WTC11 (cell line): ENCODE data around the gene HMX1. TPM values are rescaled to one million over a fixed set of nuclear protein-coding genes. Genes with fewer than 3 reads are reported as not detected.
A peak's percentile ranks its signal among the peaks of the same experiment; 100 is the strongest.

Experiments used
- ATAC-seq: fragments of 200-7000 bp; cut with Tn5 transposase; 2 replicates; pipeline ENCODE4 v1.10.0; 2021; ENCODE audit warnings: mild to moderate bottlenecking, moderate library complexity
- CTCF ChIA-PET: fragments of 300-600 bp; sonication (Branson Sonifier 250); formaldehyde crosslinking; loops from one replicate; lab custom pipeline; 2021; ENCODE audit warnings: antibody characterized with exemption; lab: Charles Lee
- POLR2A ChIA-PET: fragments of 350-600 bp; sonication (Branson Sonifier 250); formaldehyde crosslinking; loops from one replicate; lab custom pipeline; 2021; ENCODE audit warnings: antibody characterized with exemption; lab: Charles Lee
- DNase-seq: peaks from one replicate; pipeline ENCODE4 v3.0.0; 2021; ENCODE audit warnings: low spot score
- H3K27ac Mint-ChIP-seq: 2 replicates; pipeline ENCODE4 v1.8.0; 2021; ENCODE audit warnings: mixed read lengths
- H3K27me3 Mint-ChIP-seq: 2 replicates; pipeline ENCODE4 v1.8.0; 2021; ENCODE audit warnings: low read depth, mild to moderate bottlenecking, moderate library complexity, mixed read lengths
- H3K36me3 Mint-ChIP-seq: 2 replicates; pipeline ENCODE4 v1.8.0; 2021; ENCODE audit warnings: mixed read lengths
- H3K4me1 Mint-ChIP-seq: 2 replicates; pipeline ENCODE4 v1.8.0; 2022; ENCODE audit warnings: mixed read lengths
- H3K4me3 Mint-ChIP-seq: 2 replicates; pipeline ENCODE4 v1.8.0; 2021; ENCODE audit warnings: mild to moderate bottlenecking, moderate library complexity, mixed read lengths
- H3K9me3 Mint-ChIP-seq: 2 replicates; pipeline ENCODE4 v1.8.0; 2021; ENCODE audit warnings: mixed read lengths
- CREM ChIP-seq: sonication (generic); formaldehyde crosslinking; IDR thresholded peaks from 2 replicates; pipeline ENCODE4 v1.8.1; 2022; ENCODE audit warnings: mild to moderate bottlenecking, missing genetic modification reagents, moderate library complexity
- ELF4 ChIP-seq: sonication (generic); formaldehyde crosslinking; IDR thresholded peaks from 2 replicates; pipeline ENCODE4 v1.8.1; 2022; ENCODE audit warnings: low read depth, mild to moderate bottlenecking, moderate library complexity, missing genetic modification reagents
- GRHL2 ChIP-seq: fragments of 250-450 bp; sonication (Bioruptor Pico); IDR thresholded peaks from 2 replicates; pipeline ENCODE4 v1.8.0; 2022; ENCODE audit warnings: mild to moderate bottlenecking, moderate library complexity; ENCODE audit not compliant: insufficient replicate concordance, severe bottlenecking
- JUN ChIP-seq: sonication (generic); formaldehyde crosslinking; IDR thresholded peaks from 2 replicates; pipeline ENCODE4 v1.8.0; 2023; ENCODE audit warnings: mild to moderate bottlenecking, missing genetic modification reagents
- MYBL2 ChIP-seq: sonication (generic); formaldehyde crosslinking; IDR thresholded peaks from 2 replicates; pipeline ENCODE4 v1.8.1; 2023; ENCODE audit warnings: mild to moderate bottlenecking, moderate library complexity, missing genetic modification reagents
- NFYB ChIP-seq: sonication (generic); formaldehyde crosslinking; conservative IDR thresholded peaks from 2 replicates; pipeline ENCODE4 v1.8.0; 2022; ENCODE audit warnings: low read depth, missing genetic modification reagents
- NR2C2 ChIP-seq: sonication (generic); formaldehyde crosslinking; IDR thresholded peaks from 2 replicates; pipeline ENCODE4 v1.8.0; 2022; ENCODE audit warnings: mild to moderate bottlenecking, missing genetic modification reagents
- OVOL2 ChIP-seq: fragments of 250-450 bp; sonication (Bioruptor Pico); IDR thresholded peaks from 2 replicates; pipeline ENCODE4 v1.9.0; 2021; ENCODE audit warnings: mild to moderate bottlenecking, borderline replicate concordance
- ZNF121 ChIP-seq: sonication (generic); formaldehyde crosslinking; IDR thresholded peaks from 2 replicates; pipeline ENCODE4 v1.8.0; 2023; ENCODE audit warnings: missing genetic modification reagents
- ZNF219 ChIP-seq: sonication (generic); formaldehyde crosslinking; IDR thresholded peaks from 2 replicates; pipeline ENCODE4 v1.8.0; 2023; ENCODE audit warnings: missing genetic modification reagents, mild to moderate bottlenecking, borderline replicate concordance
- ZNF232 ChIP-seq: sonication (generic); formaldehyde crosslinking; IDR thresholded peaks from 2 replicates; pipeline ENCODE4 v1.8.0; 2022; ENCODE audit warnings: mild to moderate bottlenecking, missing genetic modification reagents
- ZNF263 ChIP-seq: sonication (generic); formaldehyde crosslinking; IDR thresholded peaks from 2 replicates; pipeline ENCODE4 v1.8.1; 2022; ENCODE audit warnings: low read depth, mild to moderate bottlenecking, moderate library complexity, missing genetic modification reagents
- ZNF423 ChIP-seq: fragments of 250-450 bp; sonication (Bioruptor Pico); IDR thresholded peaks from 2 replicates; pipeline ENCODE4 v2.1.2; 2022; ENCODE audit warnings: mild to moderate bottlenecking, moderate library complexity
- total RNA-seq: library from RNA; stranded (reverse); gene quantifications from 3 replicates; pipeline ENCODE4 v1.2.3, GENCODE V29; 2021
- TF ChIP-seq, protein P1 (sequence below): sonication (generic); formaldehyde crosslinking; IDR thresholded peaks from 2 replicates; pipeline ENCODE4 v1.8.0; 2022; ENCODE audit warnings: mild to moderate bottlenecking, missing genetic modification reagents
- TF ChIP-seq, protein P2 (sequence below): fragments of 250-450 bp; sonication (Bioruptor Pico); IDR thresholded peaks from 2 replicates; pipeline ENCODE4 v1.9.0; 2021; ENCODE audit warnings: moderate library complexity, mild to moderate bottlenecking, inconsistent platforms, borderline replicate concordance
- TF ChIP-seq, protein P3 (sequence below): fragments of 200-600 bp; IDR thresholded peaks from 2 replicates; pipeline ENCODE4 v1.8.0; 2022; ENCODE audit warnings: antibody characterized with exemption
- TF ChIP-seq, protein P4 (sequence below): sonication (generic); formaldehyde crosslinking; IDR thresholded peaks from 2 replicates; pipeline ENCODE4 v1.8.1; 2022; ENCODE audit warnings: mild to moderate bottlenecking, missing genetic modification reagents, moderate library complexity, borderline replicate concordance
- TF ChIP-seq, protein P5 (sequence below): sonication (generic); formaldehyde crosslinking; IDR thresholded peaks from 2 replicates; pipeline ENCODE4 v1.8.1; 2023; ENCODE audit warnings: mild to moderate bottlenecking, missing genetic modification reagents, moderate library complexity
- TF ChIP-seq, protein P6 (sequence below): sonication (generic); formaldehyde crosslinking; IDR thresholded peaks from 2 replicates; pipeline ENCODE4 v1.8.0; 2023; ENCODE audit warnings: missing genetic modification reagents
- TF ChIP-seq, protein P7 (sequence below): sonication (generic); formaldehyde crosslinking; IDR thresholded peaks from 2 replicates; pipeline ENCODE4 v1.8.1; 2022; ENCODE audit warnings: mild to moderate bottlenecking, moderate library complexity, missing genetic modification reagents
- TF ChIP-seq, protein P8 (sequence below): sonication (generic); formaldehyde crosslinking; conservative IDR thresholded peaks from 2 replicates; pipeline ENCODE4 v1.8.1; 2023; ENCODE audit warnings: mild to moderate bottlenecking, low read depth, missing genetic modification reagents, moderate library complexity
- TF ChIP-seq, protein P9 (sequence below): fragments of 250-450 bp; sonication (Bioruptor Pico); IDR thresholded peaks from 2 replicates; pipeline ENCODE4 v1.9.0; 2021; ENCODE audit warnings: mild to moderate bottlenecking

HMX1 gene
- total RNA-seq, 1 experiment from 2014 or later = 10.0 TPM

DNA sequence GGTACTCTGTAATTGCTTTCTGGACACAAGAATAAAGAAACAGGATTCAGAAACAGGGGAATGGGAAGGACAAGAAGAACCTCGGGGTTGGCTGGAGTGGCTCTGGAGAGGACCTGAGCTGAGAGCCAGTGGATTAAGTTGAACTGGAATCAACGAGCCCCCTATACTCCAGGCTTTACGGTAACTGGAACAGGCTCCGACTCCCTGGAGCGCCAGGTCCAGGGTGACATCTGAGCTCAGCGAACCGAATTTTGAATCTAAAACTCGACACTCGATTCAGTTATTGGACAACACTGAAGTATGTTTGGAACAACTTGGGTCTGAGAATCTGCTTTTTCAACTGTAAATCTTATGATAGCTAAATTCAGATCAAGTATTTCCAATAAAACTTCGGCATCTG lies 23.9 kb downstream of the HMX1 start:
- Mint-ChIP-seq H3K27me3 (peaks cover 20% of the 10 kb centered on the region), H3K27ac (no peak overlapping the region), H3K9me3 (no peaks in the 10 kb centered on the region), H3K4me3 (no peak overlapping the region), H3K36me3 (no peaks in the 10 kb centered on the region), H3K4me1 (no peaks in the 10 kb centered on the region)
- ChIA-PET CTCF (interaction anchor here (0.8 to 2.6 kb wide), 10 partner anchors 9 to 240 kb away, joined by 3 to 9 read pairs (median 4); no protein-coding TSS in a partner anchor), POLR2A (interaction anchor here (0.6 kb wide), 1 partner anchor 77 kb away, joined by 3 read pairs; no protein-coding TSS in a partner anchor)
- TF ChIP-seq, protein P1, sequence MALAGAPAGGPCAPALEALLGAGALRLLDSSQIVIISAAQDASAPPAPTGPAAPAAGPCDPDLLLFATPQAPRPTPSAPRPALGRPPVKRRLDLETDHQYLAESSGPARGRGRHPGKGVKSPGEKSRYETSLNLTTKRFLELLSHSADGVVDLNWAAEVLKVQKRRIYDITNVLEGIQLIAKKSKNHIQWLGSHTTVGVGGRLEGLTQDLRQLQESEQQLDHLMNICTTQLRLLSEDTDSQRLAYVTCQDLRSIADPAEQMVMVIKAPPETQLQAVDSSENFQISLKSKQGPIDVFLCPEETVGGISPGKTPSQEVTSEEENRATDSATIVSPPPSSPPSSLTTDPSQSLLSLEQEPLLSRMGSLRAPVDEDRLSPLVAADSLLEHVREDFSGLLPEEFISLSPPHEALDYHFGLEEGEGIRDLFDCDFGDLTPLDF (CRISPR knock-in tag) = no peak
- TF ChIP-seq, protein P2, sequence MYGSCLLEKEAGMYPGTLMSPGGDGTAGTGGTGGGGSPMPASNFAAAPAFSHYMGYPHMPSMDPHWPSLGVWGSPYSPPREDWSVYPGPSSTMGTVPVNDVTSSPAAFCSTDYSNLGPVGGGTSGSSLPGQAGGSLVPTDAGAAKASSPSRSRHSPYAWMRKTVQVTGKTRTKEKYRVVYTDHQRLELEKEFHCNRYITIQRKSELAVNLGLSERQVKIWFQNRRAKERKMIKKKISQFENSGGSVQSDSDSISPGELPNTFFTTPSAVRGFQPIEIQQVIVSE = no peak
- TF ChIP-seq NR2C2 (CRISPR knock-in tag) (no peak), ZNF423 (CRISPR knock-in tag) (0 out of 2 replicates have a peak, but pooled peaks have one; percentile 36)
- no peak for DNase-seq
- ATAC-seq = peak; percentile 55; the same call in 1 of the 2 replicates

DNA sequence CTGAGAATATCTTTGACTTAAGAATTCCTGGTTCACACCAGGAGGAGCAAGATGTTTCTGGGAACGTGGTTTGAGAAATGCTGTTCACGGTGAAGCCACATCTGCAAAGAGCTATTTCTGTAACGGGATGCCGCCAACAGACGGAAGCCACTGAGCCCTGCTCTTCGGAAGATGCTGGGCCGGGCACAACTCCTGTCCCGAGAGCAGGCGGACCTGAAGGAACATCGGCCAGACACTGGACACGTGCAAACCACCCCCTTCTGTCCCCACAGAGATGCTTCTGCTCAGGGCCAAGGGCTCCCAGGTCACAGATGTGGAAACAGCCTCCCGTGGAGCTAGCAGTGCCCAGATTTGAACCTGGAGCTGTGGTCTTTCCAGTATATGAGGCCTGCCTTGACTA lies 24.3 kb downstream of the HMX1 start:
- ChIA-PET POLR2A (no interaction called here), CTCF (interaction anchor here (1.0 to 2.6 kb wide), 9 partner anchors 8 to 240 kb away, joined by 3 to 9 read pairs (median 4); no protein-coding TSS in a partner anchor)
- DNase-seq = no peak
- no peak for ATAC-seq
- H3K27ac Mint-ChIP-seq = no peak overlapping the region
- no peaks in the 10 kb centered on the region for H3K9me3 Mint-ChIP-seq
- H3K4me1 Mint-ChIP-seq = no peaks in the 10 kb centered on the region
- H3K36me3 Mint-ChIP-seq = no peaks in the 10 kb centered on the region
- TF ChIP-seq, protein P3, sequence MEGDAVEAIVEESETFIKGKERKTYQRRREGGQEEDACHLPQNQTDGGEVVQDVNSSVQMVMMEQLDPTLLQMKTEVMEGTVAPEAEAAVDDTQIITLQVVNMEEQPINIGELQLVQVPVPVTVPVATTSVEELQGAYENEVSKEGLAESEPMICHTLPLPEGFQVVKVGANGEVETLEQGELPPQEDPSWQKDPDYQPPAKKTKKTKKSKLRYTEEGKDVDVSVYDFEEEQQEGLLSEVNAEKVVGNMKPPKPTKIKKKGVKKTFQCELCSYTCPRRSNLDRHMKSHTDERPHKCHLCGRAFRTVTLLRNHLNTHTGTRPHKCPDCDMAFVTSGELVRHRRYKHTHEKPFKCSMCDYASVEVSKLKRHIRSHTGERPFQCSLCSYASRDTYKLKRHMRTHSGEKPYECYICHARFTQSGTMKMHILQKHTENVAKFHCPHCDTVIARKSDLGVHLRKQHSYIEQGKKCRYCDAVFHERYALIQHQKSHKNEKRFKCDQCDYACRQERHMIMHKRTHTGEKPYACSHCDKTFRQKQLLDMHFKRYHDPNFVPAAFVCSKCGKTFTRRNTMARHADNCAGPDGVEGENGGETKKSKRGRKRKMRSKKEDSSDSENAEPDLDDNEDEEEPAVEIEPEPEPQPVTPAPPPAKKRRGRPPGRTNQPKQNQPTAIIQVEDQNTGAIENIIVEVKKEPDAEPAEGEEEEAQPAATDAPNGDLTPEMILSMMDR = no peak
- TF ChIP-seq, protein P4, sequence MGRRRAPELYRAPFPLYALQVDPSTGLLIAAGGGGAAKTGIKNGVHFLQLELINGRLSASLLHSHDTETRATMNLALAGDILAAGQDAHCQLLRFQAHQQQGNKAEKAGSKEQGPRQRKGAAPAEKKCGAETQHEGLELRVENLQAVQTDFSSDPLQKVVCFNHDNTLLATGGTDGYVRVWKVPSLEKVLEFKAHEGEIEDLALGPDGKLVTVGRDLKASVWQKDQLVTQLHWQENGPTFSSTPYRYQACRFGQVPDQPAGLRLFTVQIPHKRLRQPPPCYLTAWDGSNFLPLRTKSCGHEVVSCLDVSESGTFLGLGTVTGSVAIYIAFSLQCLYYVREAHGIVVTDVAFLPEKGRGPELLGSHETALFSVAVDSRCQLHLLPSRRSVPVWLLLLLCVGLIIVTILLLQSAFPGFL = no peak
- no peak for TF ChIP-seq OVOL2
- no peak for TF ChIP-seq JUN (CRISPR knock-in tag)
- TF ChIP-seq GRHL2 = no peak
- TF ChIP-seq ZNF263 (CRISPR knock-in tag) = no peak
- no peak for TF ChIP-seq ZNF121 (CRISPR knock-in tag)
- no peak for TF ChIP-seq ZNF219 (CRISPR knock-in tag)
- no peak overlapping the region for H3K4me3 Mint-ChIP-seq
- peaks cover 17% of the 10 kb centered on the region for H3K27me3 Mint-ChIP-seq

DNA sequence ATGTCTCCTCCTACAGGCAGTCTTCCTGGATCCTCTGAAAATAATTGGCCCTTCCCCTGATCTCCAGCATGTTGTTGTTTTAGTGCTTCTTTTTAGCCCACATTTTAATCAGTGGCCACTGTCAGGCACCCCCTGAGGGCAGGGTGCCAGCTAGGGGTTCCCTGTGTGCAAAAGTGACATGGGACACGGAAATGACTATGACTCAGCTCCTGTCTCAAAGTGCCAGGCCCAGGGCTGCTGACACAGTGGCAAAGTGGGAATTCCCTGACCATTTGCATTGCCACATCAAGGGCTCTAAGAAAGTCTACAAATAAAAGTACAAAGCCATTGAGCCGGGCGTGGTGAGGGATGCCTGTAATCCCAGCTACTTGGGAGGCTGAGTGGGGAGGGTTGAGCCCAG lies 24.8 kb downstream of the HMX1 start:
- Mint-ChIP-seq H3K36me3 (no peaks in the 10 kb centered on the region), H3K27me3 (peaks cover 13% of the 10 kb centered on the region), H3K4me3 (no peak overlapping the region), H3K27ac (no peak overlapping the region), H3K9me3 (no peaks in the 10 kb centered on the region), H3K4me1 (no peaks in the 10 kb centered on the region)
- no peak for DNase-seq
- no peak for ATAC-seq
- ChIA-PET POLR2A (no interaction called here), CTCF (interaction anchor here (0.8 to 2.6 kb wide), 6 partner anchors 8 to 239 kb away, joined by 3 to 9 read pairs (median 4); no protein-coding TSS in a partner anchor)
- TF ChIP-seq ZNF232 (CRISPR knock-in tag) (no peak), OVOL2 (no peak), NFYB (CRISPR knock-in tag) (no peak), MYBL2 (no peak), CREM (no peak), ELF4 (no peak), ZNF263 (CRISPR knock-in tag) (no peak)
- TF ChIP-seq, protein P5, sequence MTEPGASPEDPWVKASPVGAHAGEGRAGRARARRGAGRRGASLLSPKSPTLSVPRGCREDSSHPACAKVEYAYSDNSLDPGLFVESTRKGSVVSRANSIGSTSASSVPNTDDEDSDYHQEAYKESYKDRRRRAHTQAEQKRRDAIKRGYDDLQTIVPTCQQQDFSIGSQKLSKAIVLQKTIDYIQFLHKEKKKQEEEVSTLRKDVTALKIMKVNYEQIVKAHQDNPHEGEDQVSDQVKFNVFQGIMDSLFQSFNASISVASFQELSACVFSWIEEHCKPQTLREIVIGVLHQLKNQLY (CRISPR knock-in tag) = no peak
- TF ChIP-seq, protein P6, sequence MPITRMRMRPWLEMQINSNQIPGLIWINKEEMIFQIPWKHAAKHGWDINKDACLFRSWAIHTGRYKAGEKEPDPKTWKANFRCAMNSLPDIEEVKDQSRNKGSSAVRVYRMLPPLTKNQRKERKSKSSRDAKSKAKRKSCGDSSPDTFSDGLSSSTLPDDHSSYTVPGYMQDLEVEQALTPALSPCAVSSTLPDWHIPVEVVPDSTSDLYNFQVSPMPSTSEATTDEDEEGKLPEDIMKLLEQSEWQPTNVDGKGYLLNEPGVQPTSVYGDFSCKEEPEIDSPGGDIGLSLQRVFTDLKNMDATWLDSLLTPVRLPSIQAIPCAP (CRISPR knock-in tag) = no peak
- TF ChIP-seq, protein P7, sequence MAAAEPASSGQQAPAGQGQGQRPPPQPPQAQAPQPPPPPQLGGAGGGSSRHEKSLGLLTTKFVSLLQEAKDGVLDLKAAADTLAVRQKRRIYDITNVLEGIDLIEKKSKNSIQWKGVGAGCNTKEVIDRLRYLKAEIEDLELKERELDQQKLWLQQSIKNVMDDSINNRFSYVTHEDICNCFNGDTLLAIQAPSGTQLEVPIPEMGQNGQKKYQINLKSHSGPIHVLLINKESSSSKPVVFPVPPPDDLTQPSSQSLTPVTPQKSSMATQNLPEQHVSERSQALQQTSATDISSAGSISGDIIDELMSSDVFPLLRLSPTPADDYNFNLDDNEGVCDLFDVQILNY (CRISPR knock-in tag) = no peak
- TF ChIP-seq, protein P8, sequence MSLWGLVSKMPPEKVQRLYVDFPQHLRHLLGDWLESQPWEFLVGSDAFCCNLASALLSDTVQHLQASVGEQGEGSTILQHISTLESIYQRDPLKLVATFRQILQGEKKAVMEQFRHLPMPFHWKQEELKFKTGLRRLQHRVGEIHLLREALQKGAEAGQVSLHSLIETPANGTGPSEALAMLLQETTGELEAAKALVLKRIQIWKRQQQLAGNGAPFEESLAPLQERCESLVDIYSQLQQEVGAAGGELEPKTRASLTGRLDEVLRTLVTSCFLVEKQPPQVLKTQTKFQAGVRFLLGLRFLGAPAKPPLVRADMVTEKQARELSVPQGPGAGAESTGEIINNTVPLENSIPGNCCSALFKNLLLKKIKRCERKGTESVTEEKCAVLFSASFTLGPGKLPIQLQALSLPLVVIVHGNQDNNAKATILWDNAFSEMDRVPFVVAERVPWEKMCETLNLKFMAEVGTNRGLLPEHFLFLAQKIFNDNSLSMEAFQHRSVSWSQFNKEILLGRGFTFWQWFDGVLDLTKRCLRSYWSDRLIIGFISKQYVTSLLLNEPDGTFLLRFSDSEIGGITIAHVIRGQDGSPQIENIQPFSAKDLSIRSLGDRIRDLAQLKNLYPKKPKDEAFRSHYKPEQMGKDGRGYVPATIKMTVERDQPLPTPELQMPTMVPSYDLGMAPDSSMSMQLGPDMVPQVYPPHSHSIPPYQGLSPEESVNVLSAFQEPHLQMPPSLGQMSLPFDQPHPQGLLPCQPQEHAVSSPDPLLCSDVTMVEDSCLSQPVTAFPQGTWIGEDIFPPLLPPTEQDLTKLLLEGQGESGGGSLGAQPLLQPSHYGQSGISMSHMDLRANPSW = no peak
- TF ChIP-seq, protein P9, sequence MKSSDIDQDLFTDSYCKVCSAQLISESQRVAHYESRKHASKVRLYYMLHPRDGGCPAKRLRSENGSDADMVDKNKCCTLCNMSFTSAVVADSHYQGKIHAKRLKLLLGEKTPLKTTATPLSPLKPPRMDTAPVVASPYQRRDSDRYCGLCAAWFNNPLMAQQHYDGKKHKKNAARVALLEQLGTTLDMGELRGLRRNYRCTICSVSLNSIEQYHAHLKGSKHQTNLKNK (CRISPR knock-in tag) = no peak
